GM18909 (cell line): ENCODE data around the gene ERO1B.
"Not testable (repeated sequence)": the region's sequence is repeated elsewhere in the genome, so short reads cannot be mapped to it uniquely, and the experiment has no call there.

ENCODE experiments used
- ATAC-seq: cut with Tn5 transposase; IDR thresholded peaks from one replicate; pipeline ENCODE4 v1.9.1; 2021; ENCODE audit warnings: mild to moderate bottlenecking; ENCODE audit not compliant: unreplicated experiment, poor library complexity

ERO1B gene

GRCh38 chr1:236201786-236202185 is 80.0 kb downstream of the ERO1B start:
- ATAC-seq = no peak

- no peak for ATAC-seq
Measured at GRCh38 chr1:236200925-236201324, 80.8 kb downstream of the ERO1B start.

GRCh38 chr1:236193184-236193583 is 88.6 kb downstream of the ERO1B start:
- ATAC-seq = no peak

- ATAC-seq = not testable (repeated sequence)
Measured at GRCh38 chr1:236188084-236188483, 93.7 kb downstream of the ERO1B start.

GRCh38 chr1:236186471-236186870 is 95.3 kb downstream of the ERO1B start:
- not testable (repeated sequence) for ATAC-seq

GRCh38 chr1:236185687-236186086 is 96.1 kb downstream of the ERO1B start:
- no peak for ATAC-seq

- ATAC-seq = no peak
Measured at GRCh38 chr1:236181059-236181458, 100.7 kb downstream of the ERO1B start.

- no peak for ATAC-seq
Measured at GRCh38 chr1:236179634-236180033, 102.1 kb downstream of the ERO1B start.

- ATAC-seq = no peak
Measured at GRCh38 chr1:236176337-236177336, 105.1 kb downstream of the ERO1B start.

- ATAC-seq = peak; percentile 85
Measured at GRCh38 chr1:236175642-236176336, 106.0 kb downstream of the ERO1B start.

- ATAC-seq = no peak
Measured at GRCh38 chr1:236173174-236173767, 108.5 kb downstream of the ERO1B start.

GRCh38 chr1:236172041-236172579 is 109.6 kb downstream of the ERO1B start:
- no peak for ATAC-seq

GRCh38 chr1:236168716-236169429 is 112.9 kb downstream of the ERO1B start:
- ATAC-seq = no peak

GRCh38 chr1:236167578-236167977 is 114.2 kb downstream of the ERO1B start:
- no peak for ATAC-seq

GRCh38 chr1:236167154-236167553 is 114.6 kb downstream of the ERO1B start:
- no peak for ATAC-seq

GRCh38 chr1:236166041-236166440 is 115.7 kb downstream of the ERO1B start:
- ATAC-seq = no peak
